Medulla oblongata (tissue), 1 donor: ENCODE measurements around the gene DOC2B.
A peak's percentile ranks its signal among the peaks of the same experiment; 100 is the strongest.
"Not testable (repeated sequence)": the region's sequence is repeated elsewhere in the genome, so short reads cannot be mapped to it uniquely, and the experiment has no call there.

Source experiments
- DNase-seq: peaks from one replicate; pipeline ENCODE4 v3.0.0-alpha.2; 2015; ENCODE audit errors: extremely low spot score

Gene DOC2B

DNA sequence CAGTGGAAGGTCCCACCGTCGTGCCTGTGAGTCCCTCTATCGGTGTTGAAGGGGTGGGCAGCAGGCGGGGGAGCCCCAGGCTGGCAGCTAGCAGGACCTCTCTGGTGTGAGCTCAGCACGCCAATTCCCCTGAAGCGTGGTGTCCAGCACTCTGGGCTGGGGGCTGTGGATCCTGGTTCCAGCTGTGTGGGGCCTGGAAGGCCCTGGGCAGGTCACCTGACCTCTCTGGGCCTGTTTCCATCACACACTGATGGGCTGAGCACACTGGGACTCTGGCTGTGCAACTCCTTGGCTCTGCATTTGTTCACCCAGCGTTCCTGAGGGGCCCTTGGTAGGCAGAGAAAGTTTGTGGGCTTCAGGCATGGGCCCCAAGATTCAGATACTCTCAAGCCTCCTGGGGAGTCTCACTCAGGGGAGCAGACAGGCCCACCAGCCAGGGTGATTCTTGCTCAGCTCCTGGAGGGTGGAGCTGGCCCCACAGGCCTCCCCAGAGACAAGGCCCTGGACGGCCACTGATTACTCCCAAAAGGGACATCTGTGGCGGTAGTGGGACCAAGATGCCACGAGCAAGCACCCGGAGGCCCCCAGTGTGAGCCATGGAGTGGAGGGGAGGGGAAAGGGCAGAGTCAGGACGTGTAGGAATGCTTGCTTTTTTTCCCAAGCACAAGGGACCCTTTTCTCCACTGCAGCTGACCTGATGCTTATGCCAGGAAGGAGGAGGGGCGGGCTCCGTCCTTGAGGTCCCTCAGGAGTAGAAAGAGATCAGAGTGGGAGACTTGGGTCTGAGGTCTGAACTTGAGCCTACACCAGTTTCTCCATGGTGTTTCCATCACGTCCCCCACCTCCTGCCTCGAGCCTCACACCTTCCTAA, 35.5 kb downstream of the DOC2B start:
- DNase-seq = no peak

DNA sequence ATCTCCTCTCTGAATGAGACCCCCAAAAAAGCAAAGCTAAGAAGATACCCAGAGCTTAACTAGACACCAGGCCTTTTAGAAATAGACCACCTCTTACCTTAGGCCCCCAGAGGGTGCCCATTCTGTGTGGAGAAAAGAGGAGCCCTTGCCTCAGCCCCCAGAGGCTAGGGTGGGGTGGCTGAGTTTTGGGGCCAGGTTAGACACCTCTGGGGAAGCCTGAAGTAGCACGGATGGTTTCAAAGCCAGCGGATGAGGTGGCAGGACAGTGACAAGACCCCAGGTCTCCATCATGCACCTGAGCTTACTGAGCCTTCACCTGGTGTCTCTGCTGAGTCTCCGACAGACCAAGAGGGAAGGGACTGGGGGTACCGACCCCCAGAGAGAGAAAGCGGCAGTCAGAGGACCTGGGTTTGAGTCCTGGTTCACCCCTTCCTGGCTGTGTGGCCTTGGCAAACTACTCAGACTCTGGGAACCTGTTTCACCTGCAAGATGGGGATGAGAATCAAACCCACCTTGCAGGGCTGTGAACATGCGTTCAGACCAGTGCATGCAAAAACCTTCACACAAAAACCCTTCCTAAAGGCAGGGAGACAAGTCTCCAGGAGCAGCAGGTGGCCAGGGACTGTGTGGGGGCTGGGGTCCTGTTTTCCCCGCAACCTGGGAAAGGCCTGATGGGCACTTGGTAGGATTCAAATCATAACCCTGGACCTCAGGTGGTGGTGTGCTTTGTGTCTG, 36.3 kb downstream of the DOC2B start:
- DNase-seq = no peak

DNA sequence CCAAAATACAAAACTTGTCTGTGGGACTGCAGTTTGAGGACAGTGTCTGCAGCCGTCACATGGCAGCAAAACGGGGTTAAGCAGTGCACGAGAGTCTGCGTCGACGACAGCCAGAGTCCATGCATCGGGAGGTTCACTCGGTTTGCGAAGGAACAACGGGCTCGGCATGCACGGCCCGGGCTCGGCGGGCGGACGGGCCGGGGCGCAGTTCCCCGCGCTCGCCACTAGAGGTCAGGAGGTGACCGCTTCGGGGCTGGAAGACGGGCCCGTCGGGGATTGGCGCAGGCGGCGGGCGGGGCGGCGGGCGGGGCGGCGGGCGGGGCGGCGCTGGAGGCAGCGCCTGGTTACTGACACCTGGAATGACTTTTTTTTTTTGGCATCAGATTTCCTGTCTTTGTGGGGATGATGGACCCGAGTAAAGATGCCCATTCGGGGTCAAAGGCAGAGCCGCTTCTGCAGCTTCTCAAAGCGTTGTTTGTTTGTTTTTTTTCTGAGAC, 37.6 kb downstream of the DOC2B start:
- DNase-seq = peak; percentile 73

DNA sequence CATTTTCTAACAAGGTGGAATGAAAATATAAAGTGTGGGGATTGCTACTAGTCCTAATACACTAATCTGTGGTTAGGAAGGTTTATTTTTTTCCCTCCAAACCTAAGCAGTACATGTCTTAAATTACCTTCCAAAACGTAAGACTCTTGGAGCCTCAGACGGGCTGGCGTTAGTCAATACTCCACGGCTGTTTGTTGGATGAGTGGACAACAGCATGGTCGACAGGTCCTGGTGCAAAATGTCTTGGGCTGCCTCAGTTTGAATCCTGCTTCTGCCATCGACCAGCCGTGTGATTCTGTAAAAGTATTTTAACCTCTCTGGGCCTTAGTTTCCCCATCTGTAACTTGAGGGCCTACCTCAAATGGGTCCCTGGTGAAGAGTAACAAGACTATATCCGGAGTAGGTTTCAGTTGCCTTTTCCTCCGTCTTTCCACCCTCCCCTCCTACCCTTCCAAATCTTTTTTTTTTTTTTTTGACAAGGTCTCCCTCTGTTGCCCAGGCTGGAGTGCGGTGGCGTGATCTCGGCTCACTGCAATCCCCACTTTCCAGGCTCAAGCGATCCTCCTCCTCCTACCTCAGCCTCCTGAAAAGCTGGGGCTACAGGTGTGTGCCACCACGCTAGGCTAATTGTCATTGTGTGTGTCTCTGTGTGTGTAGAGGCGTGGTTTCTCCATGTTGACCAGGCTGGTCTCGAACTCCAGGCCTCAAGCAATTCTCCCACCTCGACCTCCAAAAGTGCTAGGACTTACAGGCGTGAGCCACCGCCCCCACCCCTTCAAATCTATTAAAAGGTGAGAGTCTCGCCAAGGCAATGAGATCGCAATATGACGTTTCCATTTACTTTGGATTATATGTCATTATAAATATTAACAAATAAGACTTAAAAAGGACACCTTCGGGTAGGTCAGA, 38.3 kb downstream of the DOC2B start:
- no peak for DNase-seq

DNA sequence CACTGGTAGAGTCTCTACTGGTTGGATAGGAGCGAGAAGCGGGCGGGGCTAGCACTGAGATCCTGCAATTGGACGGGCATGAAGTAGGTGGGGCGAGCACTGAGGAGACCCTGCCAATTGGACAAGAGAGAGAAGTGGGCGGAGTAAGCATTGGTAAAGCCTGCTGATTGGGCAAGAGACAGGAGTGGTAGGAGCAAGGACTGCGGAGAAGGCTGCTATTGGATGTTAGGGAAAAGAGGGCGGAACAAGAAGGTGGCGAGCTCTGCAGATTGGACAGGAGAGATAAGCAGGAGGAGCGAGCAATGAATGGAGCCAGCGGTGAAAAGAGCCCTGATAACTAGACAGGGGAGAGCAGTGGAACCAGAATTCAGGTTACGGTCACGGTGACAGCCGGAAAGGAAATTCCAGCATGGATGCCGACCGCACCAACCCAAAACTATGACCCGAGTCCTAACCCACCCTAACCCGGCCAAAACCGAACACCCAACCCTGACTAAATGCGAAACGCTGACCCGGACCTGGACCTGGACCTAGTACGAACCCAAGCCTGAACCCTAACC, 39.3 kb downstream of the DOC2B start:
- DNase-seq = no peak

DNA sequence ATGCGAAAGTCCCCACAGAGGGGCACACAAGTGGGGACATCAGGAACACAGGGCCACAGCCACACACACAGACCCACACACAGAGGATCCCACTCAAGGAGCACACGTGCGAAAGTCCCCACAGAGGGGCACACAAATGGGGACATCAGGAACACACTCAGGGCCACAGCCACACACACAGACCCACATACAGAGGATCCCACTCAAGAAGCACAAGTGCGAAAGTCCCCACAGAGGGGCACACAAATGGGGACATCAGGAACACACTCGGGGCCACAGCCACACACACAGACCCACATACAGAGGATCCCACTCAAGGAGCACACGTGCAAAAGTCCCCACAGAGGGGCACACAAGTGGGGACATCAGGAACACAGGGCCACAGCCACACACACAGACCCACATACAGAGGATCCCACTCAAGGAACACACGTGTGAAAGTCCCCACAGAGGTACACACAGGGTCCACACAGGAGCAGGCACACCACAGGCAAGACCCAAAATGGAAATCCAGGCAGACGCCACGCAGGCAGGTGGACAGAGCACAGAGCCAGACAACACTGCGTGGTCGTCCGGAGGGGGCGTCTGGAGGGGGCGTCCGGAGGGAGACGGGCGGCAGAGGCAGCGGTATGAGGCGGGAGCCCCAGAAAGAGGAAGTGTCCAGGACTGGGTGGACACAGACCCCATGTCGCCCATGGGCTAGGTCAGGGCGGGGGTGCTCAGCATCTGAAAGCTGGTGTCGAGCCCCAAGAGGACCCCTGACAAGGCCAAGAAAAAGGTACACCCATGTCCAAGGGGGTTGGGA, 41.8 kb downstream of the DOC2B start:
- not testable (repeated sequence) for DNase-seq

DNA sequence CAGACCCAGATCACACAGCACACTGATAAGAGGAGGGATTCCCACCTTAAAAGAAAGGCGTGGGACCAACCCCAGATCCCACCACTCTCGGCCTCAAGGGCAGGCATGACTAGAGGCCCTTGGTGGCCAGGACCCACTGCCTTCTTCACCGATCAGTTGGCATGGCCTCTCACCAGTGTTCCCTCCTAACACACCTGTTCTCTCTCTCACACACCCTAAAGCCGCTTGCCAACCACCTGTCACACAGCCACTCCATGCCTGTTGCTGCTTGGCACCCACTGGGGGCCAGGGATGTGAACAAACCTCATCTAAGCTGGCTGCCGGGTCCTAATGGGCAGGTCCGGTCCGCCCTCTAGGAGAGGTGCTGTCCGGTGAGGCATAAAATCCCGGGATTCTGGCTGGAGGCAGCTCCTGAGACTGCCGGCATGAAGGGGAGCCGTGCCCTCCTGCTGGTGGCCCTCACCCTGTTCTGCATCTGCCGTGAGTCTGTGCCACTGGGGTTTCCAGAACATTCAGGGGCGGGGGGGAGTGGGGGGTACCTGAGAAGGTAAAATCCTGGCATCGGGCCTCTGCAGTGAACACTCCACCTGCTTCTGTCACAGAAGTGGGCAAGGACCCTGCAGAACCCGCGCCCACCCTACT, 44.2 kb downstream of the DOC2B start, which contains the start of gene SCGB1C2:
TSS of gene SCGB1C2 (plus strand) at position 404 of the 642 bp plus-strand sequence. CDS start at position 426, 22 bp downstream.
- not testable (repeated sequence) for DNase-seq

DNA sequence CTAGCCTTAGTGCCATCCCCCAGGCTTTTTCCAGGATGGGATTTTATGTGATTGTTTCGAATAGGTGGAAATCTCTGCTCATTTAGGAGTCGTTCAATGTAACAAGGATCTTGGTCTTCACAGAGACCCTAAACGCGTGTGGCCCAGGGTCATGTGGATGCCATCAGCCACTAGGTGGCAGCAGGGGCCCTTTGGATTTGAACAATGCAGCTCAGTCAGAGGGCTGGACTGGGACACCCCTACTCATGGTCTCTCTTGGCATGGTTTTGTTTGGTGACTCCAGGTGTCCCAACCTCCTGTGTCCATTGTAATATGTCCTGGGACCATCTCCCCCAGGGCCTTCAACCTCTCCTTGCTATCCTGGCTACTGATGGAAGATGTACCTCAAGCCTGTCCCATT, 44.9 kb downstream of the DOC2B start:
- not testable (repeated sequence) for DNase-seq

DNA sequence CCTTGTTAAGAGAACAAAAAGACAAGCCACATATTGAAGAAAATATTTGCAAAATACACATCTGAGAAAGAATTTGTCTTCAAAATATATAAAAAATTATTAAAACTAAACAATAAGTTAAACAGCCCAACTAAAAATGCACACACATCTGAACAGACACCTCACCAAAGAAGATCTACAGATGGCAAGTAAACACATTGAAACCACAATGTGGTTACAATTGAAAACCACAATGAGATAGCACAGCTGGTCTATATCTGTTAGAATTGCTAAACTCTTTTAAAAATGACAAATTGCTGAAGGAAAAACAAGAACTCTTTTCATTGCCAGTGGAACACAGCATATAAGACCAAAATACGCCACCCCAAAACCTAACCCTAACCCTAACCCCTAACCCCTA, 45.6 kb downstream of the DOC2B start:
- DNase-seq = not testable (repeated sequence)

DNA sequence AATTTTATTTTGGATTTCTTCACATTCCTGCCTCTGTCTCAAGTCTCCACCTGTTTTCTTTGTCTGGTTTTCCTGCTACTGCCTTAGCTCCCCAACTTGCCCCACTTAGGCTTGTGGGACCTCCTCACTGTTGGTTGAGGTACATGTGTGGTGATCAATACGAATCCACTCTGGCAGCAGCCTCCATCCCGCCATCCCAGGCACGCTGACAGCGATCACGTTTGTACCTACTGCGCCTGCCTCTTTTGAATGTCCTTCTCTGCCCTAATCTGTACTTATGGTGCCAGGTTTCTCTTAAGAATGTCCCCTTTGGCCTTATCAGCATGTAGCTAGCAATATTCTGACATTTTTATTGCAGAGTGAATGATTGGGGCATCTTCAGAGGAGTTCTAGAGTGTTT, 46.4 kb downstream of the DOC2B start:
- DNase-seq = not testable (repeated sequence)

DNA sequence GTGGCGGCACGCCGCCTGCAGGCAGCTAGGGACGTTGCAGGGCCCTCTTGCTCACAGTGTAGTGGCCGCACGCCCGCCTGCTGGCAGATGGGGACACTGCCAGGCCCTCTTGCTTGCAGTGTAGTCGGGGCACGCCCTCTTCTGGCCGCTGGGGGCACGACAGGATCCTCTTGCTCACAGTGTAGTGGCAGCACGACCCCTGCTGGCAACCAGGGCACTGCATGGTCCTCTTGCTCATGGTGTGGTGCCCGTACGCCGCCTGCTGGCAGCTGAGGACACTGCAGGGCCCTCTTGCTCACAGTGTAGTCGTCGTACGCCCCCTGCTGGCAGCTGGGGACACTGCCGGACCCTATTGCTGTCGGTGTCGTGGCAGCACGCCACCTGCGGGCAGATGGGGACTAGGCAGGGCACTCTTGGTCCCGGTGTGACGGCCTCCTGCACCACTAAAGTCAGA, 47.1 kb downstream of the DOC2B start:
- not testable (repeated sequence) for DNase-seq

DNA sequence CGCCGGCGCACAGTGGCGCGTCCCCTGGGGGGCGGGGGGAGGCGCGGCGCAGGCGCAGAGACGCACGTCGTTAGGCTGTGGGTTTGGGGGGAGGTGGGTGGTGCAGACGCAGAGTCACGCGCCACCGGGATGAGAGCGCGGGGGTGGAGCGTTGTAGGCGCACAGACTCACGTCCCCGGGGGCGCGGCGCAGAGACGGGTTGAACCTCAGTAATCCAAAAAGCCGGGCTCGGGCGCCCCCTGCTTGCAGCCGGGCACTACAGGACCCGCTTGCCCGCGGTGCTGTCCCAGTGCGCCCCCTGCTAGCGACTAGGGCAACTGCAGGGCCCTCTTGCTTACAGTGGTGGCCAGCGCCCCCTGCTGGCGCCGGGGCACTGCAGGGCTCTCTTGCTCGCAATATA, 47.5 kb downstream of the DOC2B start:
- not testable (repeated sequence) for DNase-seq

DNA sequence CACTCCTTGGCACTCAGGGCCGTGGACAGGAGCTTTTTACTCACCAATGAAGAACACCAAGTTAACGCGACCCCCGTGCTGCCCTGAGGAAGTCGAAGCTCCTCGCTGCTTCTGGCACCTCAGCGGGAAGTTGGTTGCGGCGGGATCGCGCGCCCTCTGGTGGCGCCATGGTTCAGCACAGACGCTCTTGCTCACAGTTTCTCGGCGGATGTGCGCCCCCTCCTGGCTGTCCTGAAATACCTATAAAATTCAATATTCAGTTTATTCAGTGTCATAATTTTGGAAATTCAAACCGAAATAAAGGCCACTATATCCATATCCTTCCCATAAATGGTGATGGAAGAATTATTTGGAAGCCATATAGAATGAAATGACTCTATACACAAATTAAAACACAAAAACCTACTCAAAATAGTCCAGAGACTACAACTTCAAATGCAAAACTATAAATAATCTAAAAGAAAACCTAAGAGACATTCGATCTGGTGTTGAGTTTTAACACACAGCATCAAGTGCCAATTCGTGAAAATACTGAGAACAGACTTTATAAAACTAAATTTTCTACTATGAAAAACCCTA, 63.0 kb downstream of the DOC2B start:
- DNase-seq = peak; percentile 23

DNA sequence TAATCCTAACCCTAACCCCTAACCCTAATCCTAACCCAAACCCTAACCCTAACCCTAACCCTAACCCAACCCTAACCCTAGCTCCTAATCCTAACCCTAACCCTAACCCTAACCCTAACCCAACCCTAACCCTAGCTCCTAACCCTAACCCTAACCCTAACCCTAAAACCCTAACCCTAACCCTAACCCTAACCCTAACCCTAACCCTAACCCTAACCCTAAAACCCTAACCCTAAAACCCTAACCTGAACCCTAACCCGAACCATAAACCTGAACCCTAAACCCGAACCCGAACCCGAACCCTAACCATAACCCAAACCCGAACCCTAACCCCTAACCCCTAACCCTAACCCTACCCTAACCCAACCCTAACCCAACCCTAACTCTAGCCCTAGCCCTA, 68.3 kb downstream of the DOC2B start:
- not testable (repeated sequence) for DNase-seq
